Stimulated activated CD8-positive, alpha-beta memory T cell treated with anti-CD3 and anti-CD28 coated beads, Interleukin-15, amount 100 ng/mL, for 4 hours (primary cell): ENCODE measurements around the gene GTF2I.
A peak's percentile ranks its signal among the peaks of the same experiment; 100 is the strongest.
"Not testable (repeated sequence)": the region's sequence is repeated elsewhere in the genome, so short reads cannot be mapped to it uniquely, and the experiment has no call there.

Experiments used
- DNase-seq, 2 donors: peaks; one replicate each; pipeline ENCODE4 v3.0.0-alpha.2; 2020; ENCODE audit warnings: low read depth in 2 of 2

GTF2I gene

DNA sequence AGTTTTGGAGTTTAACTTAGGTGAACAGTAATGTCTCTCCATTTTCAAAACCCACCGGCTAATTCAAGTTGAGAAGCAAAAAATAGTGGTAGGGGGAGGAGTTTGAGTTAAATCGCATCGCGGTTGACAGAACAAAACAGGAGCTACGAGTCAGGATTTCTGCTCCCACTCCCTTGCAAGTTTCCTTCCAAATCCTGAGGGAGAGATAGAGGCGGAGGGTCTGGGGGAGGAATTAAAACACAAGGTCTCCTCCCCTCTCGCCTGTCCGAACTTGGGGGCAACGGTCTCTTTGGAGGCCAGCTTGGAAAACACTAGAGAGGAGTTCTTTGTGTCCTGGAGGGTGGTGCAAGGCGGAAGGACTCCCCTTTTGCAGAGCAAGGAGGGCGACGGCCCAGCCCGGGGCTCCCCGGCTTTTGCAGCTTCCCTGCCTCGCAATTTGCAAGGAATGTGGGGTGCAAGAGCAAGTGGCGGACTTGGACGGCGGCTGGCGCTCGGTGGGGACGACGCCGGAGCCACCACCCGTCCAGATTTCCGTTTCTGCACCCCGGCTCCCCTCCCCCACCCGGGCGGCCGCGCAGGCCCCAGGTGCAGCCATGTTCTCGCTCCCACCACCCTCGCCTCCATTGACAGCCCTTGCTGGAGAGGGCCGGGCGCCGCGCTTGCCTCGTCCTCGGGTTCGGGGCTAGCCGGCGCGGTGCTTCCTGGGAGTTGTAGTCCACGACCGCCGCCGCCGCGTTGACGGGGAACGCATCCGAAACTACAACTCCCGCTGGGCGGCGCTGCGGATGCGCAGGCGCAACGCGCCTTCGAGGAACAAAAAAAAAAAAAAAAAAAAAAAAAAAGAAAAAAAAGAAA is 454 bp upstream of the GTF2I start:
- peak; percentile 93 to 96 for DNase-seq

DNA sequence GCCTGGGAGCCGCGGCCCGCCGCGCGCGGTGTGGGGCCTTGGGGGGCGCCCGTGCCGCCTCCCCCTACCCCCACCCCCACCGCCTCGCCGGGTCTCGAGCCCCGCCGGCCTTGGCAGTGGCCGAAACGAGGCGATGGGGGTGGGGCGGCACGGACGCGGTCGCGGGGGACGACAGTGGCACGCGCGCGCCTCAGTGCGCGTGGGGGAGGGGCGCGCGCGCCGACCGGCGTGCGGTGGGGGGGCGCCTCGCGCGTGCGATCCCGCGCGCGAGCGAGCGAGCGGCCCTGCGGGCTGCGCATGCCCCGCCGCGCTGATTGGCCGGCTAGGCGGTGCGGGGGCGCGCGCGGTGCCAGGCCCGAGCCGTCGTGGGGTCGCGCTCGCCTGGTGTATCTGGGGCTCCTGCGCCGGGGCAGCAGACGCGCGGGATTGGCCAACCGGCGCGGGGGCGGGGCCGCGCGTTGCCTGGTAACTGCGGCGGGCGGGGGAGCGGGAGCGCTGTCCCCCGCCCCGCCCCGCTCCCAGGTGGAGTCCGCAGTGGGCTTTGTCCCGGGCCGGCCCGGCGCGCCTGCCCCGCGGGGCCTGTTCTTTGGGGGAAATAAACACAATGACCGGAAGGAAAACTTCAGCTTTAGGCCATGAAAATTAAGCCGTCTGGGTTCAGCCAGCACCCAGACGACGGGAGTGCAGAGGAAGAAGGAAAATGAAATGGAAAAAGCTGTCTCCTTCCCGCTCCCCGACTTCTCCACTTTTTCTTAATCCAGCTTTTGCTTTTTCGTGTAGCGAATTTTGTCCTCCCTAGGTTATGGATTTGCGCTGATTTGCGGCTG is 873 bp downstream of the GTF2I start:
- peak; percentile 77 to 87 for DNase-seq

DNA sequence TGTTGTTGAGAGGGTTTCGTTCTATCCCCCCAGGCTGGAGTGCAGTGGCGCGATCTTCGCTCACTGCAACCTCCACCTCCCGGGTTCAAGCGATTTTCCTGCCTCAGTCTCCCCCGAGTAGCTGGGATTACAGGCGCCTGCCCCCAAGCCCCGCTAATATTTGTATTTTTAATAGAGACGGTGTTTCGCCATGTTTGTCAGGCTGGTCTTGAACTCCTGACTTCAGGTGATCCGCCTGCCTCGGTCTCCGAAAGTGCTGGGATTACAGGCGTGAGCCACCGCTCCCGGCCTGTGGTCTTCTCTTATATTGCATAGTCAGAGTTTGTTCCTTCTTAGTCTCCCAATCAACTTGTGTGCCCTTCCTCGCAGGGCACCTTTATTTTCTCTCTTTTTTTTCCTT is 2.7 kb downstream of the GTF2I start:
- DNase-seq: not testable (repeated sequence)

DNA sequence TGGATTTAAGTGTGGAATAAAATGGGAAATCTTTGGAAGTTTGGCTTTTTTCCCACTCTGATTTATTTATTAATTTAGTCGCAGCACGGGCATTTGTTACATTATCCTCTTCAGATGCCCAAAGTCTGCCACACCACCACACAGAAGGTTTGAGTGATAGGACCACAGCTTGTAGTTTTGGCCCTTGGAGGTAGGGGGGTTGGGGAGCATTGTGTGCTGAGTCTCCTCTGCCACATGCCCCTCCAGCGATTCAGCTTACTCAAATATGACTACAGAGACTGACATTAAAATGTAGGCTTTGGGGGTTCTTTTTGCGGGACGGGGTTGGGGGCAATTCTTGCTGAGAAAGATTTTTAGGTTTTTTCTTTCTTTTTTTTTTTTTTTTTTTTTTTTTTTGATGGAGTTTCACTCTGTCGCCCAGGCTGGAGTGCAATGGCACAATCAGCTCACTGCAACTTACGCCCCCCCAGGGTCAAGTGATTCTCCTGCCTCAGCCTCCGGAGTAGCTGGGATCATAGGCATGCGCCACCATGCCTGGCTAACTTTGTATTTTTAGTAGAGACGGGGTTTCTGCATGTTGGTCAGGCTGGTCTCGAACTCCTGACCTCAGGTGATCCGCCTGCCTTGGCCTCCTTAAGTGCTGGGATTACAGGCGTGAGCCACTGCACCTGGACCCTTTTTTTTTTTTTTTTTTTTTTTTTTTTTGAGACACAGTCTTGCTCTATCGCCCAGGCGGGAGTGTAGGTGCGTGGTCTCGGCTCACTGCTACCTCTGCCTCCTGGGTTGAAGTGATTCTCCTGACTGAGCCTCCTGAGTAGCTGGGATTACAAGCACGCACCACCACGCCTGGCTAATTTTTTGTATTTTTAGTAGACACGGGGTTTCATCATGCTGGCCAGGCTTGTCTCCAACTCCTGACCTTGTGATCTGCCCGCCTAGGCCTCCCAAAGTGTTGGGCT is 4.6 kb downstream of the GTF2I start:
- DNase-seq: not testable (repeated sequence)

DNA sequence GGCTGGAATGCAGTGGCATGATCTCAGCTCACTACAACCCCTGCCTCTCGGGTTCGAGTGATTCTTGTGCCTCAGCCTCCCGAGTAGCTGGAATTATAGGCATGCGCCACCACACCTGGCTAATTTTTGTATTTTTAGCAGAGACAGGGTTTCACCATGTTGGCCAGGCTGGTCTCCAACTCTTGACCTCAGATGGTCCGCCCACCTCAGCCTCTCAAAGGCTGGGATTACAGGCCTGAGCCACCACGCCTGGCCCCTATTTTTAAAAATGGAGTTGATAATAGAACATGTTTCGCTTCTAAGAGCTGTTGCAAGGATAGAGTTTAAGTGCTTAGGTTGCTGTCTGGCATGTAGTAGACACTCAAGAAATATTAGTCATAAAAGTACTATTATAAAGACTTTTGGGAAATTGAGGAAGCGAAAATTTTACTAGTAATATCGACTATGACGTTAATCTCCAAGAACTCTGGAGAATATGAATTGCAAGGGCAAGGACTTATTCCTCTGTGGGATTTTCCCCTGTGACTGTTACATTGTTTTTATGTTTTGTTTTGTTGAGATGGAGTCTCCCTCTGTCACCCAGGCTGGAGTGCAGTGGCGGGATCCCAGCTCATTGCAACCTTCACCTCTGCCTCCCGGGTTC is 7.9 kb downstream of the GTF2I start:
- no peak for DNase-seq

DNA sequence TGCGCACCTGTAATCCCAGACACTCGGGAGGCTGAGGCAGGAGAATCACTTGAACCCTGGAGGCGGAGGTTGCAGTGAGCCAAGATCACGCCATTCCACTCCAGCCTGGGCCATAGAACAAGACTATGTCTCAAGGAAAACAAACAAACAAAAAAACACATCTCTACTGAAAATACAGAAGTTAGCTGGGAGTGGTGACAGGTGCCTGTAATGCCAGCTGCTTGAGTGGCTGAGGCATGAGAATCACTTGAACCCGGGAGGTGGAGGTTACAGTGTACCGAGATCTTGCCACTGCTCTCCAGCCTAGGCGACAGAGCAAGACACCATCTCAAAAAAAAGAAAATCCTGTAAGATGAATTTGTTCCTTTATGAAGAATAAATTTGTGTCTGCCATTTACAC is 9.5 kb downstream of the GTF2I start:
- not testable (repeated sequence) for DNase-seq

DNA sequence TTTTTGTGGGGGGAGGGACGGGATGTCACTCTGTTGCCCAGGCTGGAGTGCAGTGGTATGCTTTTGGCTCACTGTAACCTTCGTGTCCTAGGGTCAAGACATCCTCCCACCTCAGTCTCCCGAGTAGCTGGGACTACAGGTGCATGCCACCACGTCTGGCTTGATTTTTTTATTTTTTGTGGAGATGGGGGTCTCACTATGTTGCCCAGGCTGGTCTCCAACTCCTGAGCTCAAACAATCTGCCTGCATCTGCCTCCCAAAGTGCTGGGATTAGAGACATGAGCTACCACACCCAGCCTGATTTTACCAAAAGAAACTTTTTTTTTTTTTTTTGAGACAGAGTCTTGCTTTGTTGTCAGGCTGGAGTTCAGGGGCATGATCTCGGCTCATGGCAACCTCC is 10.0 kb downstream of the GTF2I start:
- not testable (repeated sequence) for DNase-seq

DNA sequence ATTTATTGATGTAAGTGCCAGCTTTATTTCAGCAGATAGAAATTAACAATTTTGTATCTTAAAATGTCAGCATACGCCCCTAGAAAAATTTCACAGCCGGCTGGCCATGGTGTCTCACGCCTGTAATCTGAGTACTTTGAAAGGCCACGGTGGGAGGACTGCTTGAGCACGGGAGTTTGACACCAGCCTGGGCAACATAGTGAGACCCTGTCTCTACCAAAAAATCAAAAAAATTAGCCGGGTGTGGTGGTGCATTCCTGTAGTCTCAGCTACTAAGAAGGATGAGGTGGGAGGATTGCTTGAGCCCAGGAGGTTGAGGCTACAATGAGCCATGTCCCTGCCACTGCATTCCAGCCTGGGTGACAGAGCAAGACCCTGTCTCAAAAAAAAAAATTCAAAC is 14.1 kb downstream of the GTF2I start:
- DNase-seq: no peak

DNA sequence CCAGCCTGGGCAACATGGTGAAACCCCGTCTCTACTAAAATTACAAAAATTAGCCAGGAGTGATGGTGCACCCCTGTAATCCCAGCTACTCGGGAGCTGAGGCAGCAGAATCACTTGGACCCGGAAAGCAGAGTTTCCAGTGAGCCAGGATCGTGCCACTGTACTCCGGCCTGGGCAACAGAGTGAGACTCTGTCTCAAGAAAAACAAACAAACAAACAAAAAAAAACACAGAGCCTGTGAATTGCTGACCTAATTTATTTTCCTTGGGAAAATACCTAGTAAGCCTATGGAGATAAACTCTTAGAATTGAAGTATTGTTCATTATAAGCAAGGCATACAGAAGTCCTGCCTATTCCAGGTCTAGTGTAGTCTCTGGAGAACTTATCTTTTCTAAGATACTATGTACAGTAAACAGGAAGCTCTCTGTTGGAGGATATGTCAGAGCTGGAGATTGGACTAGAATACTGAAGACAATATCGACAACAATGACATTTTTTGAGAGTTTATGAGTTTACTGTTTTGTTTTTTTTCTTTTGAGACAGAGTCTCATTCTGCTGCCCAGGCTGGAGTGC is 14.9 kb downstream of the GTF2I start:
- DNase-seq: no peak

DNA sequence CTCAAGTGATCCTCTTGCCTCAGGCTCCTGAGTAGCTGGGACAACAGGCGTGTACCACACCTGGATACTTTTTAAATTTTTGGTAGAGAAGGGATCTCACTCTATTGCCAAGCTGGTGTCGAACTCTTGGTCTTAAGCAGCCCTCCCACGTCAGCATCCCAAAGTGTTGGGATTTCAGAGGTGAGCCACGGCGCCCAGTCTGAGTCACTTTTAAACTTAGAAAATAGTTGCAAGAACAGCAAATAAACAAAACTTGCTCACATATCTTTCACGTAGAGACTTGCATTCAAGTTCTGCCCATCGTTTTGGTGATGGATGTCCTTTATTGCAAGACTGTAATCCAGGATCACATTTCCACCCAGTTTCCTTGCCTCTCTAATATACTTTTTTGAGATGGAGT is 16.6 kb downstream of the GTF2I start:
- no peak for DNase-seq

DNA sequence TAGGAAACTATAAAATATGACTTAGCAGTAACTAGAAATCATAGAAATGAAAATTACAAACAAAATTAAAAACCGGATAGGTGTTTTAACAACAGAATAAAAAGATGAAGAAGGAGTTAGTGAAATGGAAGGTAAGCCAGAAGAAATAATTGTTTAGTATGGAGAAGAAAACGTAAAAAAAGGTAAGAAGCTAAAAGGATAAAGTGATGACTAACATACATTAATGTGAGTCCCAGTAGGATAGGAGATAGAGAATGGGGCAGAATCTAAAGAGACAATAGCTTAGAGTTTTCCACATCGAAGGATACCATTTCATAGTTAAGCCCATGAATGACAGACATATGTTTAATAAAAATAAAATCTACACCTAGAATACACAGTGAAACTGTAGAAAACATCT is 25.3 kb downstream of the GTF2I start:
- DNase-seq: no peak

DNA sequence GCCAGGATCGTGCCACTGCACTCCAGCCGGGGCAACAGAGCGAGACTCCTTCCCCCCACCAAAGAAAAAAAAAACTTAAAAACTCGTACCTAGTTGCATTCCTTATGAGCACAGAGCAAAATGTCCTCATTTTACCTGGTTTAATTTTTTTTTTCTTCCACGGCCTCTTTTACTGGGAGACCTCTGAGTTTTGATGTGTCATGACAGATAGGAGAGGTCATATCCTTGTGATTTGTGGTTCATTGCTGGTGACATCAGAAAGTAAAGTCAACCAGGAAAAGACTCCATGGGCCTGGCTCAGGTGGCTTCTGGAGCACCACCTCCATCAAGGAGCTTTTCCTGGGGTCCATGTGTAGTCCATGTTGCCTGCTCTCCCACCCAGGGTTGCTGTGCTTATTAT is 26.3 kb downstream of the GTF2I start:
- no peak for DNase-seq

DNA sequence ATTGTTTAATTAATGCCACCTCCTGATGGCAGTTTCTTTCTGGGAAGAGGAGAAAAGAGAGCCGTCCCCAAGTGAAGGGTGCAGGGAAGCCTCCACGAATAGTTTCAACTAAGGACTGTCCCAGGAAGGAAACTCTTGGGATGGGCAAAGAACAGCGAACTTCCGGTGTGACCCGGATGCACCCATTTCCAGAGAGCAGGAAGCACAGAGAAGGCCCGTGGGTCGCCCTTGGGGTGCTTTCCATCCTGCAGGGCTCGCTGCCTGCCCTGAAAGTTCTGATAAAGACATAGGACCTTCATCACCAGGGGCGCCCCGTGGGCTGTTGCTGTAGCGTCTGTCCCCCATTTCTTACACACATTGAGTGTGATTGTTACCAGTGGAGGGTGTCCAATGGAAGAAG is 27.0 kb downstream of the GTF2I start:
- DNase-seq: no peak

DNA sequence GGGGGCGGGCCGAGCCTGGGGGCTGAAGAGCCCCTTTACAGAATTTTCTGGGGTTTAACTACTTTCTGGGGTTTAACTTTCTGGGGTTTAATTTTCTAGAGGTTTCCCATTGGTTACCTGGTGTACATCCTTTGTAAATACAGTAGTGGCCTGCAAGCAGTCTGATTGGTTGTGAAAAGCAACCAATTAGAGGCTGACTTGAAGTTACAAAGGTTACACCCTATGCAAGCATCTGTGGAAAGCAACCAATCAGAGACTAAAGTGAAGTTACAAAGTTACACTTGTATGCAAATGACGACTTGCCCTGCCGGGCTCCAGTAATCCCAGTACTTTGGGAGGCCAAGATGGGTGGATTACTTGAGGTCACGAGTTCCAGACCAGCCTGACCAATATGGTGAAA is 27.4 kb downstream of the GTF2I start:
- no peak for DNase-seq

DNA sequence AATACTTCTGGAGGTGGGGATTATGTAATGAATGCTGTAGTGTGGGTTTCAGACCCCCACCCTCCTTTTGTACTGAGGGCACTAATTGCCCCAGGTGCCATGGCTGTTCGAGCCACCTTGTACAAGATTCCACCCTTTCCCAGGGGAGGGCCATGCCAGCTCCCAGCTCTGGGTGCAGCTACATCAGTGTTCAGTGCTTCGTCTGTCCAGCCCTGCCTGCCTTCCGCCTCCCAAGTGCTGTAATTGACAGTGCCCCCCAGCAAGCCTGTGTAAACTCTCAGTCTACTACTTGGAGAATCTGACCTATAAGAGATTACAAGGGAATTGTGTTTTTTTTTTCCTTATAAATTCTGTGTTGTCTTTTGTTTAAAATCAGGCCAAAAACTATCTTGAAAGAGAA is 33.0 kb downstream of the GTF2I start:
- DNase-seq: no peak

DNA sequence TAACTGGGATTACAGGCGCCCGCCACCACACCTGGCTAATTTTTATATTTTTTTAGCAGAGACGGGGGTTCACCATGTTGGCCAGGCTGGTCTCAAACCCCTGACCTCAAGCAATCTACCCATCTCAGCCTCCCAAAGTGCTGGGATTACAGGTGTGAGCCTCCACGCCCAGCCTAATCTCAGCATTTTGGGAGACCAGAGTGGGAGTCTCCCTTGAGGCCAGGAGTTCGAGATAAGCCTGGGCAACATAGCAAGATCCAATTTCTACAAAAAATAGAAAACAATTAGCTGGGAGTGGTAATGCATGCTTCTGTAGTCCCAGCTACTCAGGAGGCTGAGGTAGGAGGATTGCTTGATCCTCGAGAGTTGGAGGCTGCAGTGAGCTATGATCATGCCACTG is 46.9 kb downstream of the GTF2I start:
- DNase-seq: not testable (repeated sequence)

DNA sequence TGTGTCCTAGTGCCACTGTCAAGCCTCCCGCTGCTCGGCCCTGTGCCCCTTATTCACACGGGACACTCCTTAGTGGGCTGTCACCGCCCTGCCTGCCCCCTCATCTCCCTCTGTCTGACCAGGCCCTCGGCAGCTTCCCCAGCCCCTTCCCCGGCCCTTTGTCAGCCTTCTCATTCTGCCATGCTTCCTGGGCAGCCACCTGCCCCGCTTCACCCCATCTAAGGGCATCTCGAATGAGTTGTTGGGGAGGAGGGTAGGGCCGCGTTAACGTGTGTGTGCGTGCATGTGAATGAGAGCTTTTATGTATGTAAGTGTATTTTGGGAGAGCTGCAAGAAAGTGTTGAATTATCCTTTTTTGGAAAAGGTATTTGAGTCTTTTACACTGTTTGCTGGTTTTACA is 49.7 kb downstream of the GTF2I start:
- DNase-seq: no peak

DNA sequence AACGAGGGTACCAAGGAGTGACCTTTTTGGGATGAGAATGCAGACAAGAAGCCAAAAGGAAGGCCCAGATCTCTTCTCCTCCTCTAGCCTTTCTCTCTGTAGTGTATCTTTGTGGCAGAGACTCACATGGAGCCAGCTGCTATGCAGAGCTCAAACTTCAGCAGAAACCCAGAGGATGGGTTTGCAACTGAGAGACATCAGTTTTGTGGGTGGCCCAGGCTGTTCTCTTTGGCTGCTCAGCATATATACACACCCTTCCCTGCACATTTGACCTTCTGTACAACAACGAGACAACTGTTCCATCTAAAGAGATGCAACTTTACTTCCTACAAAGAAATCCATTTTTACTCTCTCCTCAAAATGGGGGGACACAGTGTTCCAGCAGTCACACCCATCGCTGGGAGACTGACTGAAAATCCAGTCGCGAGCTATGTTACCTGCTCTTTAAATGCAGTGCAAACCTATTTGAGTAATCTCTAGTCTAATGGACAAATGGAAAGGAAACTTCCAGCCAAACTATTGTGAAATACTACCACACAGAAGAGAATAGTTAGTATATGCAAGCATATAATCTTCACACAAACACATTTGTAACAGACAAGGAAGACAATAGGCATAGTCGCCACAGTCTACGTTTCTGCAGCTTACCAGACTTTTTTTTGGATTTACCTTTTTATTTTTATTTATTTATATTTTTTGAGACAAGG is 51.2 kb downstream of the GTF2I start:
- no peak for DNase-seq

DNA sequence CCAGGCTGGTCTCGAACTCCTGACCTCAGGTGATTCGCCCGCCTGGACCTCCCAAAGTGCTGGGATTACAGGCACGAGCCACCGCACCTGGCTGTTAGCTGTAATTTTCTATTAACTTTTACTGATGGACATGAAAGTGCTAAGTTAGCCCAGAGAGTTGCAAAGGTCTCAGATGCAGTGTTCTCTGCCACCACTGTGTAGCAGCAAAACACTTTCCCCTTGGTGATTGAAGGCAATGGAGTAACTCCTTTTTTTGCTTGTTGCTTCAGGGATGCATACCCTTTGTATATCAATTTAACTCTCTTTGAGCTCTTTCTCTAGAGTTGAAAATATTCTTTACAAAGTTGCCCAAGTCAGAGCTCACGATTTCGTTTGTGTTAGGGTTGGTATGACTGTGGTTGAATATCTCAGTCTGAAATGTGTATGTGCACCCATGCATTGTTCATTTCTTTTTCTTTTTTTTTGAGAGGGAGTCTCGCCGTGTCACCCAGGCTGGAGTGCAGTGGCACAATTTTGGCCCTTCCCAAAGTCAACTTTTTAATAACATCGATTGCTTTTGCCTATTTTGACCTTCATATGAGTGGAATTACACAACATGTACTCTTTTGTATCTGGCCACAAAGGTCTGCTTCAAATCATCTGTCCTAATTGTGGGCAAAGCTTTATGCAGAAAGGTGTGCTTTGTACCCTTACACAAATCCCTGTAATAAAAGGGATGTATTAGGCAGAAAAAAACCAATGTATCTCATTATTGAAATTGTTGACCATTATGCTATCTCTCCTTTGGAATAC is 52.6 kb downstream of the GTF2I start:
- no peak for DNase-seq

DNA sequence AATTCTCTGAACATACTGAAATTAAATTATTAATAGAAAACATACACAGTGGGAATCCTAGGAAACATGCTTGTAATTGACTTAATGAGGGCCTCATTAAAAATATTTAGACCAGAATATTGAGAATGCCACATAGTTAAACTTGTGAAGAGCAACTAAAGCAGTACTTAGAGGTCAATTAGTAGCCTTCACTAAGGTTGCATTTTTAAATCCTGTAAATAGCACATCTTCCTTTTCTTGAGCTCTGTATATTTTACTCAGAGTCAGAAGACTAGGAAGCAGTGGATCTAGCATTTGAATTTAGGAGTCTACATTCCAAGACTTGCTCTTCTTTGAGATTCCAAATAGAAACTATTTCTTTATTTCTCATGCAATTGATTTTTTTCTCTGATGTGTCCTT is 56.0 kb downstream of the GTF2I start:
- no peak for DNase-seq
